IMR-90 (cell line): ENCODE measurements around the gene ADPRS. TPM values are rescaled to one million over a fixed set of nuclear protein-coding genes. Genes with fewer than 3 reads are reported as not detected.

Source experiments
- ATAC-seq: fragments of 200-7000 bp; cut with Tn5 transposase; 2 replicates; pipeline ENCODE4 v1.9.1; 2020; ENCODE audit warnings: low read depth, mild to moderate bottlenecking, moderate library complexity
- BruUV-seq: library from RNA; stranded (reverse); fragments of 400-500 nt; replicated peaks from 2 replicates; lab custom pipeline; 2021; lab: Mats Ljungman, UMichigan
- CTCF ChIA-PET: fragments of 300-600 bp; formaldehyde crosslinking; extraction: SDS; loops from one replicate; lab custom pipeline; 2021; ENCODE audit warnings: antibody characterized with exemption; lab: Yijun Ruan, JAX
- POLR2A ChIA-PET: fragments of 300-600 bp; sonication (Branson Sonifier 250); formaldehyde crosslinking; loops from one replicate; lab custom pipeline; 2022; ENCODE audit warnings: antibody characterized with exemption; ENCODE audit not compliant: unreplicated experiment; lab: Charles Lee
- DNase-seq: peaks from one replicate; pipeline ENCODE4 v3.0.0; 2013
- H2AFZ ChIP-seq: replicated peaks from 2 replicates; pipeline ENCODE3; 2013; ENCODE audit warnings: low read length, mild to moderate bottlenecking; ENCODE audit not compliant: poor library complexity
- H2AK5ac ChIP-seq: 2 replicates; pipeline ENCODE4 v1.6.1; 2013; ENCODE audit warnings: low read depth, low read length, inconsistent platforms
- H2AK9ac ChIP-seq: replicated peaks from 2 replicates; pipeline ENCODE3; 2013; ENCODE audit warnings: mild to moderate bottlenecking, low read depth, low read length, moderate library complexity; ENCODE audit not compliant: poor library complexity
- H2BK120ac ChIP-seq: 2 replicates; pipeline ENCODE4 v1.6.1; 2013; ENCODE audit warnings: low read depth, low read length, inconsistent platforms
- H2BK15ac ChIP-seq: 3 replicates; pipeline ENCODE4 v1.6.1; 2013; ENCODE audit warnings: low read depth, low read length, inconsistent platforms
- H2BK20ac ChIP-seq: 2 replicates; pipeline ENCODE4 v1.6.1; 2013; ENCODE audit warnings: low read depth, mild to moderate bottlenecking, inconsistent platforms, low read length, moderate library complexity
- H2BK5ac ChIP-seq: 2 replicates; pipeline ENCODE4 v1.6.1; 2013; ENCODE audit warnings: mild to moderate bottlenecking, low read depth, low read length, inconsistent platforms; ENCODE audit not compliant: poor library complexity, severe bottlenecking
- H3K14ac ChIP-seq: replicated peaks from 2 replicates; pipeline ENCODE4 v1.6.1; 2013; ENCODE audit warnings: low read depth, low read length, inconsistent platforms
- H3K18ac ChIP-seq: 2 replicates; pipeline ENCODE4 v1.6.1; 2013; ENCODE audit warnings: low read depth, low read length, control low read depth
- H3K23ac ChIP-seq: 2 replicates; pipeline ENCODE4 v1.6.1; 2013; ENCODE audit warnings: low read depth, low read length, inconsistent platforms
- H3K27ac ChIP-seq: 2 replicates; pipeline ENCODE4 v1.5.1; 2013; ENCODE audit warnings: mild to moderate bottlenecking, control low read depth, low read length; ENCODE audit not compliant: insufficient read depth
- H3K27me3 ChIP-seq: 2 replicates; pipeline ENCODE4 v1.6.1; 2013; ENCODE audit warnings: low read length; ENCODE audit not compliant: control insufficient read depth, insufficient read depth
- H3K36me3 ChIP-seq: 2 replicates; pipeline ENCODE4 v1.6.1; 2013; ENCODE audit warnings: low read length, mixed read lengths; ENCODE audit not compliant: control insufficient read depth, insufficient read depth
- H3K4ac ChIP-seq: 2 replicates; pipeline ENCODE4 v1.6.1; 2013; ENCODE audit warnings: low read depth, low read length, inconsistent platforms
- H3K4me1 ChIP-seq: 2 replicates; pipeline ENCODE4 v1.6.1; 2013; ENCODE audit warnings: low read length, mixed read lengths; ENCODE audit not compliant: control insufficient read depth, insufficient read depth
- H3K4me2 ChIP-seq: 2 replicates; pipeline ENCODE4 v1.6.1; 2013; ENCODE audit warnings: low read depth, mild to moderate bottlenecking, control low read depth, low read length, moderate library complexity
- H3K4me3 ChIP-seq: 2 replicates; pipeline ENCODE4 v1.5.1; 2013; ENCODE audit warnings: low read depth, mild to moderate bottlenecking, control low read depth, low read length, moderate library complexity; ENCODE audit not compliant: insufficient read depth
- H3K56ac ChIP-seq: 2 replicates; pipeline ENCODE4 v1.6.1; 2013; ENCODE audit warnings: low read length, inconsistent platforms; ENCODE audit not compliant: insufficient read depth; ENCODE audit errors: extremely low read depth
- H3K79me1 ChIP-seq, 2 experiments: 2 replicates each; pipeline ENCODE4 v1.6.1; 2013; ENCODE audit warnings: low read length in 2 of 2, inconsistent platforms in 1 of 2, low read depth in 1 of 2
- H3K9ac ChIP-seq: 2 replicates; pipeline ENCODE4 v1.6.1; 2013; ENCODE audit warnings: low read depth, low read length, control low read depth
- H3K9me1 ChIP-seq: 2 replicates; pipeline ENCODE4 v1.6.1; 2013; ENCODE audit warnings: low read length, inconsistent platforms; ENCODE audit not compliant: insufficient read depth
- H3K9me3 ChIP-seq: 2 replicates; pipeline ENCODE4 v1.6.1; 2013; ENCODE audit warnings: low read length; ENCODE audit not compliant: control insufficient read depth, insufficient read depth
- H4K20me1 ChIP-seq: 2 replicates; pipeline ENCODE4 v1.6.1; 2013; ENCODE audit warnings: low read length, inconsistent platforms; ENCODE audit not compliant: insufficient read depth
- H4K5ac ChIP-seq: 2 replicates; pipeline ENCODE4 v1.6.1; 2013; ENCODE audit warnings: mild to moderate bottlenecking, low read depth, low read length, control low read depth
- H4K8ac ChIP-seq, 2 experiments: 2 replicates each; pipeline ENCODE4 v1.6.1; 2013; ENCODE audit warnings: low read depth in 2 of 2, low read length in 2 of 2, control low read depth in 1 of 2, inconsistent platforms in 1 of 2
- H4K91ac ChIP-seq: 2 replicates; pipeline ENCODE4 v1.6.1; 2013; ENCODE audit warnings: low read depth, low read length, inconsistent platforms; ENCODE audit not compliant: insufficient read depth
- BHLHE40 ChIP-seq: fragments of 150-350 bp; IDR thresholded peaks from 2 replicates; pipeline ENCODE4 v1.6.1; 2016; ENCODE audit warnings: mild to moderate bottlenecking, low read depth, low read length
- CEBPB ChIP-seq: IDR thresholded peaks from 2 replicates; pipeline ENCODE4 v1.6.1; 2012; ENCODE audit warnings: low read depth, low read length, improper control_type of control experiment
- CHD1 ChIP-seq: IDR thresholded peaks from 2 replicates; pipeline ENCODE4 v1.6.1; 2012; ENCODE audit warnings: low read depth, low read length, improper control_type of control experiment
- CTCF ChIP-seq: conservative IDR thresholded peaks from 2 replicates; pipeline ENCODE4 v1.5.1; 2012; ENCODE audit warnings: mild to moderate bottlenecking, low read depth, low read length, improper control_type of control experiment
- MAFK ChIP-seq: IDR thresholded peaks from 2 replicates; pipeline ENCODE4 v1.6.1; 2012; ENCODE audit warnings: low read depth, low read length, improper control_type of control experiment
- MAZ ChIP-seq: IDR thresholded peaks from 2 replicates; pipeline ENCODE4 v1.6.1; 2012; ENCODE audit warnings: low read depth, mild to moderate bottlenecking, low read length, improper control_type of control experiment, moderate library complexity, borderline replicate concordance
- MXI1 ChIP-seq: IDR thresholded peaks from 2 replicates; pipeline ENCODE4 v1.6.1; 2012; ENCODE audit warnings: low read depth, mild to moderate bottlenecking, low read length, moderate library complexity, borderline replicate concordance
- NFE2L2 ChIP-seq: fragments of 150-350 bp; IDR thresholded peaks from 2 replicates; pipeline ENCODE4 v1.6.1; 2016; ENCODE audit warnings: low read depth, mild to moderate bottlenecking, low read length
- POLR2A ChIP-seq: IDR thresholded peaks from 2 replicates; pipeline ENCODE4 v1.6.1; 2012; ENCODE audit warnings: mild to moderate bottlenecking, low read depth, low read length
- RAD21 ChIP-seq: IDR thresholded peaks from 2 replicates; pipeline ENCODE4 v1.6.1; 2012; ENCODE audit warnings: low read length, improper control_type of control experiment
- RCOR1 ChIP-seq: IDR thresholded peaks from 2 replicates; pipeline ENCODE4 v1.6.1; 2012; ENCODE audit warnings: mild to moderate bottlenecking, low read length, improper control_type of control experiment; ENCODE audit not compliant: insufficient replicate concordance
- RFX5 ChIP-seq: IDR thresholded peaks from 2 replicates; pipeline ENCODE4 v1.8.0; 2012; ENCODE audit warnings: low read depth, mild to moderate bottlenecking, low read length, moderate library complexity
- SMC3 ChIP-seq: fragments of 150-350 bp; IDR thresholded peaks from 2 replicates; pipeline ENCODE4 v1.6.1; 2016; ENCODE audit warnings: low read depth, mild to moderate bottlenecking, antibody characterized with exemption, low read length, moderate library complexity
- WGBS, 2 experiments: methylation state at CpG; one replicate each; pipeline versions ENCODE4 v1.1.5 to v1.1.7; 2013; ENCODE audit warnings: missing lambda C conversion rate in 2 of 2; ENCODE audit not compliant: insufficient read length in 1 of 2; ENCODE audit errors: extremely low coverage in 2 of 2; 5-methylcytosine and 5-hydroxymethylcytosine counted together
- dilution Hi-C: fragments of 300-500 bp; cut with HindIII; formaldehyde crosslinking; loops from one replicate; pipeline ENCODE4 v1.14.3; 2018; ENCODE audit warnings: low sequenced_read_pairs; ENCODE audit not compliant: unreplicated experiment
- in situ Hi-C: fragments of 300-500 bp; cut with MboI; formaldehyde crosslinking; loops from 3 replicates; pipeline ENCODE4 v1.14.3; 2019; ENCODE audit warnings: low sequenced_read_pairs, inconsistent platforms, mixed read lengths
- intact Hi-C: fragments of 100-400 bp; cut with micrococcal nuclease; formaldehyde crosslinking; loops from 2 replicates; pipeline ENCODE4 v1.10.0; 2022
- polyA plus RNA-seq, 3 experiments: library from polyadenylated mRNA; depleted of rRNA; stranded (reverse); fragments of >200 nt; gene quantifications; 2 replicates each; pipeline ENCODE4 v1.2.3, GENCODE V29; 2012; ENCODE audit warnings: low replicate concordance in 1 of 3
- total RNA-seq: library from RNA; depleted of rRNA; stranded (reverse); fragments of >200 nt; gene quantifications from 2 replicates; pipeline ENCODE4 v1.2.3, GENCODE V29; 2012
- TF ChIP-seq, protein P1 (sequence below): fragments of 150-350 bp; IDR thresholded peaks from 2 replicates; pipeline ENCODE4 v1.6.1; 2016; ENCODE audit warnings: low read depth, mild to moderate bottlenecking, low read length, moderate library complexity, borderline replicate concordance

Gene ADPRS
- total and polyA plus RNA-seq, 2 of the 4 experiments (the other 2 are of a cell fraction): 31.0 to 37.2 TPM

DNA sequence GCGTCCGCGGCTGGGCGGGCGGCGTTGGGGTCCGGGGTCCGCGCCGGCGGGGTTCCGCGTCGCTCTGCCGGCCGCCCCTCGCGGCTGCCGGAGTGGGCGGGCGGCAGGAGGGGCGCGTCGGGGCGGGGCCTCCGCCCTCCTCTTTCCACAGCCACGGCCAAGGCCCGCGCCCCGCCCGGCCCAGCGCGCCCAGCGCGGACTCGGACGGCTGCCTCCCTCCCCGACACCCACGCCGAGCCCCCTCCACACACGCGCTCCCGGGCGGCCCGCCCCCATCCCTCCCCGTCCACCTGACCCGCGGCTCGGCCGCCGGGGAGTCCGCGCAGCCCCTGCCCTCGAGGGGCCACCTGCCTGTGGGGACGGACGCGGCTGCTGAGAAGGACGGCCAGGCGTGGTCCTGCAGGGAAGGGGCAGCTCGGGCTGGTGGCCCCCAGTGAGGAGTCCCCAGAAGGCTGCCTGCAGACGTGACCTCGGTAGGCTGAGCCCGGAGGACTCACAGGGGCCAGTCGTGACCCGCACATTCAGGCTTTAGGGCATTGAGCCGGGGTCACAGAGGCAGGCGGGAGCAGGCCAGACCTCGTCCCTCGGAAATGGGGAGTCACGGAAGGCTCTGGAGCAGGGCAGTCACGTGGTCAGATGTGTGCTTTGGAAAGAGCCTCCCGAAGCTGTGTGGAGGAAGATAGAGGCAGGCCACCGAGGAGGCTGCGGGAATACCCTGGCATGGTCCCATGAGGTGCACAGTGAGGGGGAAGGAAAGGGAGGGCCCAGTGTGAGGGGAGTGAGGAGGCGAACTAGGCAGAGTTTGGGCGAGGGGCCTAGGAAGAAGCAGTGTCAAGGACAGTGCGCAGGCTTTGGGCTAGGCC, 36.7 kb downstream of the ADPRS start, which contains the start of gene COL8A2:
Gene COL8A2, minus strand, starts transcription at position 94 of the 863 bp plus-strand sequence. CDS start 24,980 bp downstream, outside the sequence.
- 45% methylated on average over 18 of the region's 77 CpGs; no CpG with 5 or more reads in 1 of the 2 experiments for WGBS, 2 experiments
- BruUV-seq: no TSS peak
- Histone ChIP-seq H4K20me1 (no peaks in the 10 kb centered on the region), H3K9me1 (no peaks in the 10 kb centered on the region), H3K23ac (no peak within 1 kb of the TSS; the same call in 1 of the 2 replicates), H2AFZ (peak within 1 kb of the TSS; percentile 87), H4K91ac (no peak within 1 kb of the TSS), H3K4ac (no peak within 1 kb of the TSS), H3K4me1 (no peaks in the 10 kb centered on the region; the same call in 1 of the 2 replicates), H3K4me3 (0 out of 2 replicates have a peak within 1 kb of the TSS, but pooled peaks have one; percentile 7), H2BK15ac (no peak within 1 kb of the TSS), H2AK5ac (peak within 1 kb of the TSS; percentile 13; the same call in 1 of the 2 replicates), H3K9ac (no peak within 1 kb of the TSS), H2BK20ac (no peak within 1 kb of the TSS), H2BK5ac (no peak within 1 kb of the TSS), H3K9me3 (no peaks in the 10 kb centered on the region), H4K5ac (no peak within 1 kb of the TSS), H3K56ac (no peak within 1 kb of the TSS), H4K8ac (no peak within 1 kb of the TSS), H3K79me1 (no peaks in the 10 kb centered on the region), H3K14ac (no peak within 1 kb of the TSS), H3K27ac (no peak within 1 kb of the TSS), H3K4me2 (peak within 1 kb of the TSS; percentile 30; the same call in 1 of the 2 replicates), H2AK9ac (peak within 1 kb of the TSS; percentile 81), H3K18ac (no peak within 1 kb of the TSS), H3K27me3 (peaks cover 34% of the 10 kb centered on the region), H2BK120ac (no peak within 1 kb of the TSS), H3K36me3 (no peaks in the 10 kb centered on the region)
- in situ Hi-C loops: no loop called here
- DNase-seq (no peak), ATAC-seq (peak; percentile 81)
- TF ChIP-seq CHD1 (no peak), NFE2L2 (no peak), MAFK (no peak), RFX5 (no peak), MXI1 (no peak), SMC3 (no peak), RCOR1 (no peak), CTCF (no peak), BHLHE40 (no peak), CEBPB (no peak), POLR2A (no peak), RAD21 (no peak), MAZ (no peak)
- TF ChIP-seq, protein P1, sequence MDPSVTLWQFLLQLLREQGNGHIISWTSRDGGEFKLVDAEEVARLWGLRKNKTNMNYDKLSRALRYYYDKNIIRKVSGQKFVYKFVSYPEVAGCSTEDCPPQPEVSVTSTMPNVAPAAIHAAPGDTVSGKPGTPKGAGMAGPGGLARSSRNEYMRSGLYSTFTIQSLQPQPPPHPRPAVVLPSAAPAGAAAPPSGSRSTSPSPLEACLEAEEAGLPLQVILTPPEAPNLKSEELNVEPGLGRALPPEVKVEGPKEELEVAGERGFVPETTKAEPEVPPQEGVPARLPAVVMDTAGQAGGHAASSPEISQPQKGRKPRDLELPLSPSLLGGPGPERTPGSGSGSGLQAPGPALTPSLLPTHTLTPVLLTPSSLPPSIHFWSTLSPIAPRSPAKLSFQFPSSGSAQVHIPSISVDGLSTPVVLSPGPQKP: no peak
- CTCF ChIA-PET: no interaction called here
- dilution Hi-C loops: no loop called here
- POLR2A ChIA-PET: no interaction called here
- intact Hi-C loops: no loop called here
